Umbilical cord (tissue), 2 donors: ENCODE results near the gene CTH. TPM values are rescaled to one million over a fixed set of nuclear protein-coding genes. Genes with fewer than 3 reads are reported as not detected.
A peak's percentile ranks its signal among the peaks of the same experiment; 100 is the strongest.
"Not testable (repeated sequence)": the region's sequence is repeated elsewhere in the genome, so short reads cannot be mapped to it uniquely, and the experiment has no call there.

Source experiments
- DNase-seq: peaks from one replicate; pipeline ENCODE4 v3.0.0-alpha.2; 2015; ENCODE audit warnings: low spot score
- total RNA-seq: library from RNA; depleted of rRNA; stranded (reverse); fragments of >200 nt; gene quantifications from one replicate; pipeline ENCODE4 v1.2.3, GENCODE V29; 2014; ENCODE audit warnings: low replicate concordance; ENCODE audit not compliant: insufficient read depth

Gene CTH
- total RNA-seq, 1 donor from 2014 or later, result 3.4 TPM

GRCh38 chr1:70405780-70406416 lies 5.2 kb upstream of the CTH start:
- DNase-seq, result no peak

- no peak for DNase-seq
Measured at GRCh38 chr1:70409136-70409535, 1.9 kb upstream of the CTH start.

GRCh38 chr1:70411360-70411844 lies 334 bp downstream of the CTH start:
- no peak for DNase-seq

GRCh38 chr1:70415882-70416281 lies 4.8 kb downstream of the CTH start:
- DNase-seq, result no peak

GRCh38 chr1:70418973-70419734 lies 8.1 kb downstream of the CTH start:
- not testable (repeated sequence) for DNase-seq

- no peak for DNase-seq
Measured at GRCh38 chr1:70420320-70420719, 9.3 kb downstream of the CTH start.

GRCh38 chr1:70426154-70427131 lies 15.4 kb downstream of the CTH start:
- DNase-seq, result no peak

GRCh38 chr1:70427976-70428375 lies 16.9 kb downstream of the CTH start:
- DNase-seq, result peak; percentile 47

- no peak for DNase-seq
Measured at GRCh38 chr1:70429219-70429618, 18.2 kb downstream of the CTH start.

GRCh38 chr1:70429757-70430156 lies 18.7 kb downstream of the CTH start:
- no peak for DNase-seq

GRCh38 chr1:70431317-70431716 lies 20.2 kb downstream of the CTH start:
- no peak for DNase-seq

GRCh38 chr1:70431874-70432273 lies 20.8 kb downstream of the CTH start:
- DNase-seq, result no peak

- DNase-seq, result peak; percentile 16
Measured at GRCh38 chr1:70434253-70434859, 23.3 kb downstream of the CTH start.

GRCh38 chr1:70436622-70437251 lies 25.7 kb downstream of the CTH start:
- peak; percentile 72 for DNase-seq

GRCh38 chr1:70438529-70438928 lies 27.5 kb downstream of the CTH start:
- no peak for DNase-seq

GRCh38 chr1:70440642-70441391 lies 29.7 kb downstream of the CTH start:
- DNase-seq, result no peak

- no peak for DNase-seq
Measured at GRCh38 chr1:70441392-70442035, 30.4 kb downstream of the CTH start.

- DNase-seq, result no peak
Measured at GRCh38 chr1:70442490-70442889, 31.4 kb downstream of the CTH start.

- DNase-seq, result no peak
Measured at GRCh38 chr1:70443739-70444138, 32.7 kb downstream of the CTH start.

GRCh38 chr1:70449049-70449448 lies 38.0 kb downstream of the CTH start:
- peak; percentile 34 for DNase-seq
